Progenitor cell of endocrine pancreas (in vitro differentiated cells): ENCODE data around the gene GLTP. TPM values are rescaled to one million over a fixed set of nuclear protein-coding genes. Genes with fewer than 3 reads are reported as not detected.
"Not testable (repeated sequence)": the region's sequence is repeated elsewhere in the genome, so short reads cannot be mapped to it uniquely, and the experiment has no call there.

Experiments used
- DNase-seq: peaks from one replicate; pipeline ENCODE4 v3.0.0; 2021; ENCODE audit warnings: low spot score; ENCODE audit not compliant: unreplicated experiment
- H3K27ac Mint-ChIP-seq: 2 replicates; pipeline ENCODE4 v1.8.0; 2021; ENCODE audit warnings: mild to moderate bottlenecking, moderate library complexity, mixed read lengths
- H3K27me3 Mint-ChIP-seq: 2 replicates; pipeline ENCODE4 v1.8.0; 2021; ENCODE audit warnings: mixed read lengths
- H3K36me3 Mint-ChIP-seq: 2 replicates; pipeline ENCODE4 v1.8.0; 2022; ENCODE audit warnings: mixed read lengths; ENCODE audit not compliant: insufficient read depth
- H3K4me1 Mint-ChIP-seq: 2 replicates; pipeline ENCODE4 v1.8.0; 2021; ENCODE audit warnings: low read depth, mixed read lengths
- H3K4me3 Mint-ChIP-seq: 2 replicates; pipeline ENCODE4 v1.8.0; 2021; ENCODE audit warnings: low read depth, mild to moderate bottlenecking, moderate library complexity, mixed read lengths
- H3K9me3 Mint-ChIP-seq: 2 replicates; pipeline ENCODE4 v1.8.0; 2021; ENCODE audit warnings: low read depth, mixed read lengths
- CTCF ChIP-seq: fragments of 200-600 bp; sonication (generic); IDR thresholded peaks from one replicate; pipeline ENCODE4 v1.5.0; 2021; ENCODE audit warnings: antibody characterized with exemption, mild to moderate bottlenecking; ENCODE audit not compliant: unreplicated experiment
- total RNA-seq: library from RNA; stranded (reverse); gene quantifications from 2 replicates; pipeline ENCODE4 v1.2.1, GENCODE V29; 2021

GLTP gene
- total RNA-seq, 1 donor from 2014 or later, result 21.7 TPM

- Mint-ChIP-seq H3K9me3 (no peaks in the 10 kb centered on the region), H3K4me1 (peaks cover 3% of the 10 kb centered on the region), H3K4me3 (no peak overlapping the region), H3K36me3 (no peaks in the 10 kb centered on the region), H3K27me3 (no peaks in the 10 kb centered on the region), H3K27ac (no peak overlapping the region)
- TF ChIP-seq CTCF, result no peak
- DNase-seq, result no peak
Measured at GRCh38 chr12:109858764-109859163, 21.6 kb downstream of the GLTP start.

- no peaks in the 10 kb centered on the region for H3K4me1 Mint-ChIP-seq
- no peak for DNase-seq
- H3K9me3 Mint-ChIP-seq, result no peaks in the 10 kb centered on the region
- H3K27me3 Mint-ChIP-seq, result no peaks in the 10 kb centered on the region
- H3K27ac Mint-ChIP-seq, result no peak overlapping the region
- no peak for TF ChIP-seq CTCF
- no peak overlapping the region for H3K4me3 Mint-ChIP-seq
- no peaks in the 10 kb centered on the region for H3K36me3 Mint-ChIP-seq
Measured at GRCh38 chr12:109857715-109858114, 22.6 kb downstream of the GLTP start.

- Mint-ChIP-seq H3K4me3 (no peak overlapping the region), H3K27me3 (no peaks in the 10 kb centered on the region), H3K36me3 (no peaks in the 10 kb centered on the region), H3K4me1 (no peaks in the 10 kb centered on the region), H3K9me3 (no peaks in the 10 kb centered on the region), H3K27ac (no peak overlapping the region)
- no peak for TF ChIP-seq CTCF
- DNase-seq, result no peak
Measured at GRCh38 chr12:109855377-109855776, 25.0 kb downstream of the GLTP start.

- DNase-seq, H3K27me3 Mint-ChIP-seq, H3K36me3 Mint-ChIP-seq, H3K4me3 Mint-ChIP-seq, H3K4me1 Mint-ChIP-seq, H3K27ac Mint-ChIP-seq, H3K9me3 Mint-ChIP-seq: not testable (repeated sequence)
Measured at GRCh38 chr12:109850518-109850917, 29.8 kb downstream of the GLTP start.

GRCh38 chr12:109847142-109847735 is 33.1 kb downstream of the GLTP start:
- no peak for DNase-seq
- Mint-ChIP-seq H3K4me1 (peaks cover 3% of the 10 kb centered on the region), H3K4me3 (no peak overlapping the region), H3K9me3 (no peaks in the 10 kb centered on the region), H3K36me3 (no peaks in the 10 kb centered on the region), H3K27ac (no peak overlapping the region), H3K27me3 (no peaks in the 10 kb centered on the region)
- TF ChIP-seq CTCF, result no peak

- Mint-ChIP-seq H3K27me3 (no peaks in the 10 kb centered on the region), H3K9me3 (no peaks in the 10 kb centered on the region), H3K4me3 (no peak overlapping the region), H3K27ac (no peak overlapping the region), H3K4me1 (peaks cover 3% of the 10 kb centered on the region), H3K36me3 (no peaks in the 10 kb centered on the region)
- no peak for DNase-seq
- no peak for TF ChIP-seq CTCF
Measured at GRCh38 chr12:109845824-109846205, 34.5 kb downstream of the GLTP start.
